ENCODE measurements around the gene FASN. TPM values are rescaled to one million over a fixed set of nuclear protein-coding genes. Genes with fewer than 3 reads are reported as not detected.
A peak's percentile ranks its signal among the peaks of the same experiment; 100 is the strongest.

Gene FASN
- total RNA-seq, 2 experiments from 2014 or later: 111 to 364 TPM

- no peak overlapping the region for H2AFZ ChIP-seq (ENCODE audit: low read length)
- POLR2A ChIA-PET: interaction anchor here (0.6 kb wide), 1 partner anchor 90 kb away, joined by 3 read pairs; no protein-coding TSS in a partner anchor
Measured at GRCh38 chr17:82036634-82037091, 61.4 kb downstream of the FASN start.

DNA sequence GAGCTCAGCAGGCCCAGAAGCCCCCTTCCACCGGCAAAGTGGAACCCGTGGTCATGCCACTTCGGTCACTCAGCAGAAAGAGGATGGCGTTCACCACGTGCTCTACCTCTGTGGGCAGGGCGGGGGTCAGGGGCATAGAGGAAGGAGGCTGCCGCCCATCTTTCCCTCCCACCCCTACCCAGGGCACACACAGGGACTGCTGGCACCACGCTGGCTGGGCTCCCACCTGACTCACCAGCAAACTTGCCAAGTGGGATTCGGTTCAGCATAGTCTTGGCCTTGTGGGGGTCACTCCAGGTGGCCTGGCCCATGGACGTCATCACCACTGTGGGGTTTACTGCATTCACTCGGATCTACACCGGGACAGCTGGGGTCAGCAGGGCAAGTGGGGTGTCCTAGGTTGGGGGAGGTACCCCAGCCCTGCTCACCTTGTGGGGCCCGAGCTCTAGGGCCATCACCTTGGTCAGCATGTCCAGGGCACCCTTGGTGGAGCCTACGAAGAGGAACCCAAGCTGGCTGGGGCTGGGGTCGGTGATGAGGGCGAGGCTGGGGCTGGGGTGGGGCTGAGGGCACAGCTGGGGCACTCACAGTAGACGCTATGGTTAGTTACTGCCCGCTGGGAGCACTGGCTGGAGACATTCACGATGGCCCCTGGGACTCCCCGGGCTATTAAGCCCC is 61.9 kb downstream of the FASN start:
- Histone ChIP-seq H3K9me2 (ENCODE audit: insufficient read depth, low read length) (no peaks in the 10 kb centered on the region), H3K9me3 (ENCODE audit: low read length) (no peaks in the 10 kb centered on the region), H3K4me1 (ENCODE audit: insufficient read depth, low read length, poor library complexity, severe bottlenecking) (peaks cover 21% of the 10 kb centered on the region), H3K27ac (ENCODE audit: low read depth, low read length, poor library complexity, severe bottlenecking) (no peak overlapping the region), H3K36me3 (ENCODE audit: insufficient read depth, low read length) (no peaks in the 10 kb centered on the region), H4K20me1 (ENCODE audit: insufficient read depth, low read length) (0 out of 2 replicates have a peak, but pooled peaks cover 5% of the 10 kb centered on the region), H3K79me2 (ENCODE audit: insufficient read depth, low read depth, low read length) (no peaks in the 10 kb centered on the region), H2AFZ (ENCODE audit: low read length) (no peak overlapping the region), H3K4me3 (ENCODE audit: low read depth, low read length, poor library complexity, severe bottlenecking) (peak overlapping the region; percentile 72), H3K4me2 (ENCODE audit: low read length) (peak overlapping the region; percentile 92)
- ChIA-PET POLR2A (interaction anchor here (0.6 to 1.2 kb wide), 2 partner anchors 13 to 90 kb away, joined by 3 to 4 read pairs; partner anchors contain the start of genes CENPX and LRRC45), CTCF (ENCODE audit: unreplicated experiment) (interaction anchor here (0.5 to 0.6 kb wide), 2 partner anchors 13 to 88 kb away, joined by 3 read pairs; no protein-coding TSS in a partner anchor)
- intact Hi-C loops (cut with micrococcal nuclease; ENCODE audit: unreplicated experiment): loop anchor here (5.0 kb wide), 1 partner anchor 164 kb away; the partner anchor contains the start of gene ARHGDIA
- no peak for TF ChIP-seq EZH2phosphoT487 (IDR thresholded peaks at IDR 0.05; ENCODE audit: borderline replicate concordance, low read depth, low read length)
- TF ChIP-seq CTCF (conservative IDR thresholded peaks at IDR 0.05; ENCODE audit: low read length): no peak
- TSS peak; percentile 96 for BruUV-seq (replicated peaks)
- no peak for DNase-seq (ENCODE audit: low spot score)

More at GRCh38 chr17:82036634-82037091, 61.4 kb downstream of the FASN start:
- intact Hi-C loops (cut with micrococcal nuclease; ENCODE audit: unreplicated experiment): loop anchor here (1.0 to 5.0 kb wide), 4 partner anchors 13 to 164 kb away; partner anchors contain the start of genes ARHGDIA, FASN, GPS1 and LRRC45
- no peaks in the 10 kb centered on the region for H3K36me3 ChIP-seq (ENCODE audit: insufficient read depth, low read length)
- peak overlapping the region; percentile 72 for H3K4me3 ChIP-seq (ENCODE audit: low read depth, low read length, poor library complexity, severe bottlenecking)
- H3K4me1 ChIP-seq (ENCODE audit: insufficient read depth, low read length, poor library complexity, severe bottlenecking): peaks cover 19% of the 10 kb centered on the region
- H3K4me2 ChIP-seq (ENCODE audit: low read length): peak overlapping the region; percentile 92
- no peaks in the 10 kb centered on the region for H3K79me2 ChIP-seq (ENCODE audit: insufficient read depth, low read depth, low read length)
- DNase-seq (ENCODE audit: low spot score): no peak
- H3K9me3 ChIP-seq (ENCODE audit: low read length): no peaks in the 10 kb centered on the region
- H3K27ac ChIP-seq (ENCODE audit: low read depth, low read length, poor library complexity, severe bottlenecking): peak overlapping the region; percentile 70
- CTCF ChIA-PET (ENCODE audit: unreplicated experiment): no interaction called here
- H4K20me1 ChIP-seq (ENCODE audit: insufficient read depth, low read length): 0 out of 2 replicates have a peak, but pooled peaks cover 5% of the 10 kb centered on the region
- no TSS peak for BruUV-seq (replicated peaks)
- no peaks in the 10 kb centered on the region for H3K9me2 ChIP-seq (ENCODE audit: insufficient read depth, low read length)
- TF ChIP-seq EZH2phosphoT487 (IDR thresholded peaks at IDR 0.05; ENCODE audit: borderline replicate concordance, low read depth, low read length) (no peak), CTCF (conservative IDR thresholded peaks at IDR 0.05; ENCODE audit: low read length) (no peak)
